Hindlimb muscle (tissue), 1 donor: ENCODE data around the gene GPR107. TPM values are rescaled to one million over a fixed set of nuclear protein-coding genes. Genes with fewer than 3 reads are reported as not detected.

Source experiments
- DNase-seq: peaks from one replicate; pipeline ENCODE4 v3.0.0-alpha.2; 2013
- polyA plus RNA-seq: library from polyadenylated mRNA; unstranded; fragments of 120-200 nt; gene quantifications from one replicate; pipeline ENCODE4 v1.2.1, GENCODE V29; 2013; ENCODE audit not compliant: insufficient read length

Gene GPR107
- polyA plus RNA-seq, 1 donor, result 33.9 TPM

DNA sequence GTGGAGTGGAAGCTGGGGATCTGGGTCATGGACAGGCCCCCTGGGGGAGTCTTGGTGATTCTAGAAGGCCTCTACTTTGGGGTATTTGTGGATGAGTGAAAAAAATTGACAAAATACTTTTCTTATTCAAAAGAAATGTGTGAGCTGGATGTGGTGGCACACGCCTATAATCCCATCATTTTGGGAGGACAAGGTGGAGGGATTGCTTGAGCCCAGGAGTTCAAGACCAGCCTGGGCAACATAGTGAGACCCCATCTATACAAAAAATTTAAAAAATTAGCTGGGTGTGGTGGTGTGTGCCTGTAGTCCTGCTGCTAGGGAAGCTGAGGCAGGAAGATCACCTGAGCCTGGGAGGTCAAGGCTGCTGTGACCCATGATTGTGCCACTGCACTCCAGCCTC is 111.9 kb downstream of the GPR107 start:
- DNase-seq, result no peak

GRCh38 chr9:130166399-130166798 is 112.7 kb downstream of the GPR107 start:
- DNase-seq, result no peak

DNA sequence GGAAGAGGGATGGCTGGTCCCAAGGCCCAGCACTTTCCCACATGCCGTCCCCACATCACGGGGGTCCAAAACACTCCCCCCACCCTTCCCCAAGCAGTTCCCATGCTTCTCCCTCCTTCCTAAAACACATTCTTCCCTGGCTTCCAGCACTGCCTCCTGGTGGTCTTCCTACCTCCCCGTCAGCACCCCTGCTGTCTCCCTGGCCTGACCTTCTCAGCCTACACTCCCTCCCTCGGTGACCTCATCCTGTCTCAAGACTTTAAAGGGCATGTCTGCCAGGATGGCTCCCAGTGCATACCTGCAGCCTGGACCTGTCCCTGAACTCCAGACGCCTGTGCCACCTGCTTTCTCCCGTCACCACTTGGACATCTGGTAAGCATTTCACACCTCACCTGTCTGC is 114.2 kb downstream of the GPR107 start:
- DNase-seq, result no peak

DNA sequence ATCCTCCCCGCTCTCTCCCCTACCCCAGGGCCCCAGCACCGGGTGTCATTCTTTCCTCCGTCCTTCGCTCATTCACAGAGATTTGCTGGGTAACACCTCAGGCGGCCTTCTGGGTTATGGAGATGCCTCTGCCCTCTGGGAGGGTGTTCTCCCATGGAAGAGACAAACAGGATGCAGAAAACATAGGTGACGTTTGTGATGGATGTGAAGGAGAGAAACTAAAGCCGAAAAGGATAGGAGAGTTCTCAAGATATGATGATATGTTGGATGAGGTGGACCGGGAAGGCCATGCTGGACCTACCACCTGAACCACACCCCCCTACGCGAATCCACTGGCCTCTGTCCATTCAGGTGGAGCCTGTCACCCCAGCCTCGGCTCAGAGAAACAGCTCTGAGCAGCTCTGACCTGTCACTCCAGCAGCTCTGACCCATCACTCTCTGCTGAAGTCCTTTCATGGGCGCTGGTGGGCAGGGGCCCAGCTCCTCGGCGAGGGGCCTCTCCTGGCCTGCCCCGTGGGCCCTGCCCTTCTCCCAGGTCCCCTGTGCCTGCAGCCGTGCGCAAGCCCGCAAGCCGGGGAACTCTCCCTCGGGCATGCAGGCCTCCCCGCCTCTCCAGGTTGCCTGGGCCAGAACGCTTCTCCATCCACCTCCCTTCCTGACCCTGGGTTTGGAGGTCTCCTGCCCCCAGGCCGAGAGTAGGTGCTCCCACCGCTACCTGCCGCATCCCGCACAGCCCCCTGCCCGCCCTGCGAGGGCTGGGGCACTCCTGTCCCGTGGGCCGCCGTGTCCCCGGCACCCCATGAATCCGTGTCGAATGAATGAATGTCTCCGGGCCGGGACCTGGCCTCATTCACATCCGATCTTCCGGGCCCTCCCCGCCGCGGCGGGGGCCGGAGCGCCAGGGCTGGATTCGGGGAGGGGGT is 117.8 kb downstream of the GPR107 start:
- no peak for DNase-seq

GRCh38 chr9:130172161-130172857 is 118.6 kb downstream of the GPR107 start, which contains the start of gene NCS1:
NCS1 (plus strand) TSS chr9:130172404; CDS start chr9:130172664, 260 bp downstream.
- peak; percentile 72 for DNase-seq

DNA sequence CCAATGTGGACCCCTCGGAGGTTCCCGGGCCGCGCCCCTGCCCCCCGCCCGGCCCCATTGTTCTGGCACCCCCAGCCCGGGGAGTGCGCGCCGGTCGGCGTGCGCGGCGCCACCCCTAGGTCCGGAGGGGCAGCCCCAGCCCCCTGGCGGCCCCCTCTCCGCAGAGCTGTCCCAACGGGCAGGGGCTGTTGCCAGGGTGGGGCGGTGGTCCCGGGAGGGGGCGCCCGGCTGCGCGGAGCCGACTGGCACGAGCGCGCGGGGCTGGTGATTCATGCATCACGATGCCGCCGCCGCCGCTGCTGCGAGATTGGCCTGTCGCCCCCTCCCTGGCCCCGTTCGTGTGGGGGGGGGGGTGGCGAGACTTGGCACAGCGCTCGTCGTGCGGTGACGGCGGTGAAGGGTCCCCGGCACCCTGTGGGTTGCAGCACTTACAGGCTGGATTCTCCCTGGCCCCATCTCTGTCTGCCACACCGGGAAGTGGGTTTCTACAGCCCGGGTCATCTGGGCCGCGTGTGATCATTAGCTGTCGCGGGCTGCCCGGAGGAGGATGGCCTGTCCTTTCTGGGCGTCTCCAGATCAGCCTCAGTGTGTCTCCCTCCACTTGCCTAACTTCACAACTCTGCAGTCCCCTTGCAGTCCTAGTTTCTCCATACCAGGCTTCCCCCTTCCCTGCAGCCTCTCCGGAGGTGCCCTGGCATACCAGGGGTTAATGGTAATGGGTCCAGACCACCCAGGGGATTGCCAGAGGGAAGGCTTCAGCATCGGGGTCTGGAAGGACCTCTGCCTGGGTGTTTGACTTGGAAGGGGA is 119.4 kb downstream of the GPR107 start:
- no peak for DNase-seq

GRCh38 chr9:130173666-130173983 is 119.9 kb downstream of the GPR107 start:
- DNase-seq, result no peak

DNA sequence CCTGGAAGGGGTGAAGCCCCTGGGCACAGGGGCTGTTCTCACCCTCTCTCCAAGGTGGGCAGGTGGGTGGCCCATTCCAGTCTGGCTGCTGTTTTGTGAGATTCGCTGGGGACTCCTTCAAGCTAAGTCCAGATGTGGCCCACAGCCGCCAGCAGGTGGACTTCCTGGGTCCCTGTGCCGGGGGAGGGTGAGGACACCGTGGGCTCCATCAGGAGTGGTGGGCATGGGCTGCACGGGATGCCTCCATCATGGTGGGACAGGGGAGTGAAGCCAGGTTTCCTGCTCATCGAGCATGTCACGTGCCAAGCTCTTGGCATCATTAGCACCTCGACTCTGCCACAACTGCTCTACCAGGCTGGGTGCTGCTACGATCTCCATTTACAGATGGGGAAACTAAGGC is 120.3 kb downstream of the GPR107 start:
- DNase-seq, result no peak

DNA sequence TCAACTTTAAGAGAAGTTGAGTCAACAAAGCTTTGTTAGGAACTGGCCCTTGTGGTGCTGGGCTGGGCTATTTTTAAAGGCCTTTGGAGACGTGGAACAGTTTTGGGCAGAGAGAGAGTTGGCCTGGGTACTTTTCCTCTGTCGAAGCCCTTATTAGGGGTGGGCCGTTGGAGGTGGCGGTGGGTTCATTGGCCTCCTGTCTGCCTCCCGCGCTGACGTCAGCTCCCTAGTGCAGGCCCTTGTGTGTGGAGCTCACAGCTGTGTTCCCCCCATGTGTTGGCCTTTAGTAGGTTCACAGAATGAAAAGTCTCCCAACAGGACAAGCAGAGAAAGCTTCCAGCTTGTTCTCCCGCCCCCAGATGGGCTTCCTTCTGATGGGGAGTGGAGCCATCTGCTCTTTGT is 121.2 kb downstream of the GPR107 start:
- DNase-seq, result no peak

DNA sequence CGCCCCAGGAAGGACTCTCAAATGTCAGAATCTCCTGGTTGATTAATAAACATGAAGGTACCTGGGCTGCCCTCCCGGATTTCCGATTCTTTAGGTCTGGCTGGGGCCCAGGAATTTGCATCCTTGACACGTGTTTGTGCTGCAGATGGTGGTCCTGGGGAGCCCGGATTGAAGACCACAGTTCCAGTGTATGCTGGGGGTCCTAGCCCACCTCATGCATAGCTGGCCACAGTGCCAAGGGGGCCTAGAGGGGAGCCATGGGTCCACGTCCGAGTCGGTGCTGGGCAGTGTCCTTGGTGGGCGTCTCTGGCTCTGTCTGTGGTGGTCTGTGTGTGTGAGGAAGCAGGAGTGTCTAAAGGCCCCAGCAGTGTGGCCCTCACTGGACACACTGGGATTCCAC is 121.6 kb downstream of the GPR107 start:
- no peak for DNase-seq

GRCh38 chr9:130176760-130177159 is 123.1 kb downstream of the GPR107 start:
- DNase-seq, result no peak

- no peak for DNase-seq
Observed at GRCh38 chr9:130177898-130178805, 124.4 kb downstream of the GPR107 start.

- no peak for DNase-seq
Observed at GRCh38 chr9:130179331-130179907, 125.7 kb downstream of the GPR107 start.

- DNase-seq, result no peak
Observed at GRCh38 chr9:130180516-130180915, 126.8 kb downstream of the GPR107 start.

DNA sequence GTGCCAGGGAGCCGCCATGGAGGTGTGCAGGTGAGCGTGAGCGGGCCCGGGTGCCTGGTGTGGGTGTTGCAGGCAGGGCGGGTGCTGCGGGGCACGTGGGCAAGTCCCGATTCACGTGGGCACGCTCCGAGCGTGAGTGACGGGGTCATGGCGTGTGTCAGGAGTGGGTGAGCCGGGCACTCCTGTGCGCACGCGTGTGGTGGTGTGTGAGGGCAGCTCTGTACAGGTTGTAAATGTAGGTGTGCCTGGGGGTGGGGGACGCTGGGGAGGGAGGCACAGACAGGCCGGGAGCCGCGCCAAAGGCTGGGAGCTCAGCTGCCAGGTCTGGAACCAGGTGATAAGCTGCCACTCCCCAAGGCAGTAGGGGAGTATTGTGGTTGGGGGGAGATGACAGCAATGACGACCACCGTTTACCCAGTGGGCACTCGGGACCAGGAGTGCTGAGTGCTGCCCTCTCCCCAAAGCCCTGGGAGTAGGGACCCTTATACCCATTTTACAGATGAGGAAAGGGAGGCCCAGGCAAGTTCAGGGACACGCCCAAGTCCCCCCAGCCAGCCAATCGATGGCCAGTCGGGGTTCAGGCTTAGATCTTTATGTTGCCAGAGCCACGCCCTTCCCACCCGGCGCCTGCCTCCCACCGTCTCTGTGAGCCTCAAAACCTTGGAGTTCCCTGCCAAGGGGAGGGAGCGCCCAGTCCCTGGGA is 128.1 kb downstream of the GPR107 start:
- DNase-seq, result no peak

GRCh38 chr9:130182381-130182909 is 128.7 kb downstream of the GPR107 start:
- DNase-seq, result no peak

- no peak for DNase-seq
Observed at GRCh38 chr9:130183133-130183762, 129.5 kb downstream of the GPR107 start.

GRCh38 chr9:130185017-130185416 is 131.3 kb downstream of the GPR107 start:
- no peak for DNase-seq

DNA sequence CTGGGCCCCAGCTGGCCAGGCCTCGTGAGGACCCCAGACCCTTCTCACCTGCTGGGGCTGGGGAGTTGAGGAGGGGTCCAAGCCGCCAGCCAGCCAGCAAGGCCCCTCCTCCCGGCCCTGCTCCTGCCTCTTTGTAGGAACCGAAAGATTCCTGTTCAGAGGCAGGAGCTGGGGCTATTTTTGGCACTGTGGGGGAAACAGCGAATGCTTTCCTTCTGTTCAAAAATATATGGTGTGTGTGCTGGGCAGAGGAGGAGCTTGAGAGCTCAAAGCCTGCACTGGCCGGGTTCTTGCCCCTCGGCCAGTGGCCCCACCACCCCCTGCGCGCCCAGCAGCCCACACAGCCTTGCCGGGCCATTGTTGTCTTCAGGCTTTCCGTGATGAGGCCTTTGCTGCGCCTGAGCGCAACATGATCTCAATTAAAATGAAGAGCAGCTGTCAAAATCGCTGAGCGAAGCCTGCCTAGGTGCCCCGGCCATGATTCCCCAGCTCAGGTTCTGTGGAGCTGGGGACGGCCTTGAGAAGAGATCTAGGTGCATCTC is 131.9 kb downstream of the GPR107 start:
- no peak for DNase-seq

DNA sequence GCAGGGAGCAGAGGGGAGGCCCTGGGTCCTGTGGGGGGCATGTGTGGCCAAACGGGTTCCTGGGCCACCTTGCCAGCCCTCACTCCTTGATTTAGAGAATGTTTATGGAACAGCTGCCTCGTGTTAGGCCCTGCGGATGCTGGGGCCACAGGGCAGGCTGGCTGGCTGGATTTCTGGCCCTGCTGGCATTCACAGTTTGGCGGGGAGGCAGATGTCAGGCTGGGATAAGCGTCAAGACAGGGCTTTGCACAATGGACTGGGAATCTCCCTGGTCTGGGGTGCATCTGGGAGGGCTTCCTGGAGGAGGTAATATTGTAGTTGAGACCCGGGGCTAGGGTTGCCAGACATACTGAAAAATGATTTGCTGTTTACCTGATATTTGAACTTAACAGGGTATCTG is 132.3 kb downstream of the GPR107 start:
- no peak for DNase-seq
